MM.1S (cell line): Measurements from ENCODE around the gene TBC1D8.

Experiments used
- DNase-seq: peaks from one replicate; pipeline ENCODE4 v3.0.0-alpha.2; 2015
- H2AFZ ChIP-seq: fragments of 300-600 bp; sonication (generic); 2 replicates; pipeline ENCODE4 v1.6.0; 2016; ENCODE audit warnings: antibody characterized with exemption, low read length
- H3F3A ChIP-seq: fragments of 300-600 bp; sonication (generic); 2 replicates; pipeline ENCODE4 v1.6.1; 2016; ENCODE audit warnings: mild to moderate bottlenecking, antibody characterized with exemption, low read length, moderate library complexity, mixed read lengths; ENCODE audit not compliant: insufficient read depth
- H3K27ac ChIP-seq: fragments of 300-600 bp; sonication (generic); 2 replicates; pipeline ENCODE4 v1.5.1; 2016; ENCODE audit warnings: mild to moderate bottlenecking, low read length
- H3K27me3 ChIP-seq: fragments of 300-600 bp; sonication (generic); replicated peaks from 2 replicates; pipeline ENCODE4 v1.6.0; 2016; ENCODE audit warnings: low read length; ENCODE audit not compliant: insufficient read depth
- H3K36me3 ChIP-seq: fragments of 300-600 bp; sonication (generic); replicated peaks from 2 replicates; pipeline ENCODE4 v1.6.1; 2016; ENCODE audit warnings: mild to moderate bottlenecking, low read length, mixed read lengths; ENCODE audit not compliant: insufficient read depth
- H3K4me1 ChIP-seq: fragments of 300-600 bp; sonication (generic); 2 replicates; pipeline ENCODE4 v1.6.1; 2016; ENCODE audit warnings: low read length, mixed read lengths
- H3K4me2 ChIP-seq: fragments of 300-600 bp; sonication (generic); 2 replicates; pipeline ENCODE4 v1.6.0; 2016; ENCODE audit warnings: low read depth, low read length
- H3K4me3 ChIP-seq: fragments of 300-600 bp; sonication (generic); 2 replicates; pipeline ENCODE4 v1.5.1; 2016; ENCODE audit warnings: low read length, mixed read lengths
- H3K79me2 ChIP-seq: fragments of 300-600 bp; sonication (generic); 2 replicates; pipeline ENCODE4 v1.6.1; 2016; ENCODE audit warnings: mixed run types, low read length, mixed read lengths
- H3K9ac ChIP-seq: fragments of 300-600 bp; sonication (generic); 2 replicates; pipeline ENCODE4 v1.6.1; 2016; ENCODE audit warnings: low read length, mixed read lengths
- H3K9me2 ChIP-seq: fragments of 300-600 bp; sonication (generic); replicated peaks from 2 replicates; pipeline ENCODE4 v1.6.1; 2016; ENCODE audit warnings: mild to moderate bottlenecking, low read length, mixed read lengths; ENCODE audit not compliant: insufficient read depth
- H3K9me3 ChIP-seq: fragments of 300-600 bp; sonication (generic); replicated peaks from 2 replicates; pipeline ENCODE4 v1.6.1; 2016; ENCODE audit warnings: mild to moderate bottlenecking, low read length, mixed read lengths; ENCODE audit not compliant: insufficient read depth
- H4K20me1 ChIP-seq: fragments of 300-600 bp; sonication (generic); 2 replicates; pipeline ENCODE4 v1.6.1; 2016; ENCODE audit warnings: mild to moderate bottlenecking, low read length, moderate library complexity, mixed read lengths; ENCODE audit not compliant: insufficient read depth
- EZH2 ChIP-seq: fragments of 300-600 bp; sonication (generic); optimal IDR thresholded peaks from 2 replicates; pipeline ENCODE3; 2017; ENCODE audit warnings: low read depth, mild to moderate bottlenecking, antibody characterized with exemption, low read length, mixed read lengths
- EZH2phosphoT487 ChIP-seq: fragments of 300-600 bp; sonication (generic); IDR thresholded peaks from 2 replicates; pipeline ENCODE4 v1.6.1; 2018; ENCODE audit warnings: antibody characterized with exemption, low read length
- TF ChIP-seq, protein P1 (sequence below): fragments of 300-600 bp; sonication (generic); IDR thresholded peaks from 2 replicates; pipeline ENCODE4 v1.5.1; 2016; ENCODE audit warnings: antibody characterized with exemption, low read length, mixed read lengths

Gene TBC1D8

DNA sequence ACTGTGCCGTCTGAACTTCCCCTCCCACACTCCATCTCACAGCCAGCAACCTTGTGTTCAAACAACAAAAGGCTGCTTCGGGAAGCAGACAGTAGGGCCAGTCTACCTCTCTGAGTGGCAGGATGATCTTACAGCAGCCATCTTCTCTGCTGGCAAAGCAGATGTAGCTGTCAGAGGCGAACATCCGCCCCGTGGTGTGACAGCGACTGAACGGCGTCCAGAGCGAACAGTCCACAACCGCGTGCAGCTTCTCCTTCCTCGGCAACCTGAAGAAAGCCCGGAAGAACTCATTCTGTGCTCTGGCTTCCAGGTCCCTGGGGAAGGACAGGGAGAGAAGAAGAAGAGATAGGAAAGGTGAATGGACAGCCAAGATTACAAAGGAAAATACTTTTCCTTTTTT is 111.1 kb downstream of the TBC1D8 start:
- no peak overlapping the region for H3K4me3 ChIP-seq
- no peak overlapping the region for H2AFZ ChIP-seq
- no peak overlapping the region for H3K27ac ChIP-seq
- H3K4me2 ChIP-seq, result no peak overlapping the region
- H3K27me3 ChIP-seq, result no peaks in the 10 kb centered on the region
- peaks cover 14% of the 10 kb centered on the region for H3F3A ChIP-seq
- DNase-seq, result no peak
- peaks cover 15% of the 10 kb centered on the region for H3K4me1 ChIP-seq
- no peaks in the 10 kb centered on the region for H3K79me2 ChIP-seq
- H3K9me2 ChIP-seq, result no peaks in the 10 kb centered on the region
- H4K20me1 ChIP-seq, result no peaks in the 10 kb centered on the region
- TF ChIP-seq EZH2phosphoT487 (no peak), EZH2 (no peak)
- TF ChIP-seq, protein P1, sequence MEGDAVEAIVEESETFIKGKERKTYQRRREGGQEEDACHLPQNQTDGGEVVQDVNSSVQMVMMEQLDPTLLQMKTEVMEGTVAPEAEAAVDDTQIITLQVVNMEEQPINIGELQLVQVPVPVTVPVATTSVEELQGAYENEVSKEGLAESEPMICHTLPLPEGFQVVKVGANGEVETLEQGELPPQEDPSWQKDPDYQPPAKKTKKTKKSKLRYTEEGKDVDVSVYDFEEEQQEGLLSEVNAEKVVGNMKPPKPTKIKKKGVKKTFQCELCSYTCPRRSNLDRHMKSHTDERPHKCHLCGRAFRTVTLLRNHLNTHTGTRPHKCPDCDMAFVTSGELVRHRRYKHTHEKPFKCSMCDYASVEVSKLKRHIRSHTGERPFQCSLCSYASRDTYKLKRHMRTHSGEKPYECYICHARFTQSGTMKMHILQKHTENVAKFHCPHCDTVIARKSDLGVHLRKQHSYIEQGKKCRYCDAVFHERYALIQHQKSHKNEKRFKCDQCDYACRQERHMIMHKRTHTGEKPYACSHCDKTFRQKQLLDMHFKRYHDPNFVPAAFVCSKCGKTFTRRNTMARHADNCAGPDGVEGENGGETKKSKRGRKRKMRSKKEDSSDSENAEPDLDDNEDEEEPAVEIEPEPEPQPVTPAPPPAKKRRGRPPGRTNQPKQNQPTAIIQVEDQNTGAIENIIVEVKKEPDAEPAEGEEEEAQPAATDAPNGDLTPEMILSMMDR, result no peak
- H3K36me3 ChIP-seq, result no peaks in the 10 kb centered on the region
- H3K9ac ChIP-seq, result no peak overlapping the region
- H3K9me3 ChIP-seq, result no peaks in the 10 kb centered on the region

DNA sequence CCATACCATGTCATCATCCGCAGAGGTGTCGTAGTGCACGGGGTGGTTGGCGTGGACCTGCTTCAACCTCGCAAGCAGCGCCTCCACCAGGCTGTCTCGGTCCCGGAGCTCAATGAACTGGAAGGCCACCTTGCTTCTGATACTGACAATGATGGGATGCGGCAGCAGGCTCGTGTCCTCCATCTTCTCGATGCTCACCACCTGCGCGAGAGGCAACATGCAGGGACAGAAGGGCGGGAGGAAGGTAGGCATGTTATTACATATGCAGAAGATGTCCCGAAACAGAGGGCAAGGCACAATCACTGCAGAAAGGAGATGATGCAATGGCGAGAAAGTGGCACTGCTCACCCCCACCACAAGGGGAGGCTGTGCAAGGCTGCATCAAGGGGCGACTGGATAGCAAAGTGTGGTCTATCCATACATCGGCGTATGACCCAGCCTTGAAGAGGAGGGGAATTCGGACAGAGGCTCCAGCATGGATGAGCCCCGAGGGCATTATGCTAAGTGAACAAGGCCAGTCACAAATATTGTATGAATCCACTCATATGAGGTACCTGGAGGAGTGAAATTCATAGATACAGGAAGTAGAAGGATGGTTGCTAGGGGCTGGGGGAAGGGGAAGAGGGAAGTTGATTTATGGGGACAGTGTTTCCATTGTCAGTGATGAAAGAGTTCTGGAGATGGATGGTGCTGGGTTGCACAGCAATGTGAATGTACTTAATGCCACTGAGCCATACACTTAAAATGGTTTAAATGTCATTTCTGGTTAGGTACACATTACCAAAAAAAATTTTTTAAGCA is 112.5 kb downstream of the TBC1D8 start:
- Histone ChIP-seq H3K4me1 (peaks cover 8% of the 10 kb centered on the region), H3K9ac (no peak overlapping the region), H3F3A (peaks cover 3% of the 10 kb centered on the region; the same call in 1 of the 2 replicates), H3K36me3 (no peaks in the 10 kb centered on the region), H3K79me2 (no peaks in the 10 kb centered on the region), H3K9me3 (no peaks in the 10 kb centered on the region), H3K4me3 (no peak overlapping the region), H3K9me2 (no peaks in the 10 kb centered on the region), H4K20me1 (no peaks in the 10 kb centered on the region), H3K27me3 (no peaks in the 10 kb centered on the region), H3K4me2 (no peak overlapping the region), H3K27ac (no peak overlapping the region), H2AFZ (no peak overlapping the region)
- TF ChIP-seq EZH2, result no peak
- TF ChIP-seq, protein P1, result peak; percentile 47
- no peak for DNase-seq

GRCh38 chr2:101037161-101037755 is 113.9 kb downstream of the TBC1D8 start:
- Histone ChIP-seq H3K36me3 (no peaks in the 10 kb centered on the region), H2AFZ (no peak overlapping the region), H3K9me3 (no peaks in the 10 kb centered on the region), H3K4me3 (no peak overlapping the region), H3K4me2 (no peak overlapping the region), H3K4me1 (no peaks in the 10 kb centered on the region), H3K79me2 (no peaks in the 10 kb centered on the region), H3K9me2 (no peaks in the 10 kb centered on the region), H4K20me1 (no peaks in the 10 kb centered on the region), H3K27ac (no peak overlapping the region), H3K27me3 (no peaks in the 10 kb centered on the region), H3K9ac (no peak overlapping the region), H3F3A (no peaks in the 10 kb centered on the region)
- DNase-seq, result no peak
- TF ChIP-seq, protein P1, result no peak
- TF ChIP-seq EZH2phosphoT487 (no peak), EZH2 (no peak)
